HCT116 (cell line): ENCODE results near the gene PRKAB2. TPM values are rescaled to one million over a fixed set of nuclear protein-coding genes. Genes with fewer than 3 reads are reported as not detected.
A peak's percentile ranks its signal among the peaks of the same experiment; 100 is the strongest.

Experiments used
- ATAC-seq: fragments of 200-7000 bp; cut with Tn5 transposase; 2 replicates; pipeline ENCODE4 v1.9.1; 2020; ENCODE audit warnings: mild to moderate bottlenecking, moderate library complexity
- BruUV-seq: library from RNA; stranded (reverse); fragments of 400-500 nt; replicated peaks from 2 replicates; lab custom pipeline; 2021; lab: Mats Ljungman, UMichigan
- CTCF ChIA-PET: fragments of 300-600 bp; sonication (Branson Sonifier 250); formaldehyde crosslinking; loops from one replicate; lab custom pipeline; 2021; ENCODE audit warnings: antibody characterized with exemption; lab: Charles Lee
- POLR2A ChIA-PET: fragments of 300-600, 350-600 bp; sonication (Branson Sonifier 250); formaldehyde crosslinking; loops from one replicate; lab custom pipeline; 2021; ENCODE audit warnings: antibody characterized with exemption; lab: Charles Lee
- RAD21 ChIA-PET, 2 experiments: fragments of 300-600 bp; sonication (Branson Sonifier 250); formaldehyde crosslinking; loops; one replicate each; lab custom pipeline; 2023; ENCODE audit warnings: low total read pairs in 2 of 2; ENCODE audit not compliant: uncharacterized antibody in 2 of 2, unreplicated experiment in 2 of 2, low non-redundant PET in 1 of 2; lab: Charles Lee
- DNase-seq: peaks from one replicate; pipeline ENCODE4 v3.0.0-alpha.2; 2010; ENCODE audit warnings: low read depth, low spot score
- H2AFZ ChIP-seq: fragments of 200-600 bp; shearing (Covaris generic), sonication (generic); 2 replicates; pipeline ENCODE4 v1.6.1; 2017; ENCODE audit warnings: low read depth, mixed run types, mixed read lengths, antibody characterized with exemption, low read length; ENCODE audit not compliant: poor library complexity, severe bottlenecking
- H3K27ac ChIP-seq: 2 replicates; pipeline ENCODE4 v1.5.1; 2012; ENCODE audit warnings: low read depth, low read length
- H3K27me3 ChIP-seq: fragments of 200-600 bp; sonication (generic); 2 replicates; pipeline ENCODE4 v1.6.1; 2016; ENCODE audit warnings: mixed run types, low read length, mixed read lengths; ENCODE audit not compliant: insufficient read depth
- H3K36me3 ChIP-seq, 2 experiments: fragments of 200-500 bp in 1 of 2; fragments of 200-600 bp in 1 of 2; sonication (Bioruptor generic) in 1 of 2; sonication (generic) in 1 of 2; 2 replicates each; pipeline versions ENCODE4 v1.5.1 to v1.6.1; 2014 to 2016; ENCODE audit warnings: low read length in 2 of 2, inconsistent platforms in 1 of 2, mixed read lengths in 1 of 2, mixed run types in 1 of 2; ENCODE audit not compliant: insufficient read depth in 2 of 2, control insufficient read depth in 1 of 2
- H3K4me1 ChIP-seq, 2 experiments: fragments of 200-600 bp in 1 of 2; sonication (generic) in 1 of 2; 2 replicates each; pipeline versions ENCODE4 v1.5.1 to v1.6.1; 2012 to 2017; ENCODE audit warnings: low read length in 2 of 2, inconsistent platforms in 1 of 2, mild to moderate bottlenecking in 1 of 2, mixed read lengths in 1 of 2, mixed run types in 1 of 2, moderate library complexity in 1 of 2; ENCODE audit not compliant: insufficient read depth in 2 of 2, control insufficient read depth in 1 of 2
- H3K4me2 ChIP-seq: fragments of 200-600 bp; sonication (generic); 2 replicates; pipeline ENCODE4 v1.6.1; 2017; ENCODE audit warnings: mixed run types, low read length, mixed read lengths
- H3K4me3 ChIP-seq, 2 experiments: fragments of 200-600 bp in 1 of 2; sonication (generic) in 1 of 2; replicated peaks in 1 of 2; 2 replicates each; pipeline ENCODE4 v1.5.1; 2011 to 2016; ENCODE audit warnings: low read length in 2 of 2, control low read depth in 1 of 2, low read depth in 1 of 2, mild to moderate bottlenecking in 1 of 2, mixed read lengths in 1 of 2, mixed run types in 1 of 2
- H3K79me2 ChIP-seq: fragments of 200-600 bp; sonication (generic); 2 replicates; pipeline ENCODE4 v1.6.1; 2017; ENCODE audit warnings: mild to moderate bottlenecking, mixed run types, low read length, moderate library complexity, mixed read lengths; ENCODE audit not compliant: insufficient read depth
- H3K9ac ChIP-seq: fragments of 200-600 bp; sonication (generic); 2 replicates; pipeline ENCODE4 v1.6.1; 2016; ENCODE audit warnings: low read length, mixed read lengths
- H3K9me2 ChIP-seq: fragments of 200-600 bp; sonication (generic), shearing (Covaris generic); 2 replicates; pipeline ENCODE4 v1.6.1; 2017; ENCODE audit warnings: mixed run types, mild to moderate bottlenecking, moderate library complexity; ENCODE audit not compliant: insufficient read depth
- H3K9me3 ChIP-seq, 2 experiments: fragments of 200-500 bp in 1 of 2; fragments of 200-600 bp in 1 of 2; sonication (Bioruptor generic) in 1 of 2; sonication (generic) in 1 of 2; 2 replicates each; pipeline ENCODE4 v1.6.1; 2014 to 2017; ENCODE audit warnings: low read length in 2 of 2, mixed read lengths in 2 of 2, inconsistent platforms in 1 of 2, low read depth in 1 of 2, mild to moderate bottlenecking in 1 of 2, mixed run types in 1 of 2, moderate library complexity in 1 of 2; ENCODE audit not compliant: control insufficient read depth in 1 of 2, insufficient read depth in 1 of 2
- H4K20me1 ChIP-seq: fragments of 200-600 bp; sonication (generic), shearing (Covaris generic); 2 replicates; pipeline ENCODE4 v1.6.1; 2017; ENCODE audit warnings: mixed run types, mild to moderate bottlenecking, moderate library complexity; ENCODE audit not compliant: insufficient read depth
- ATF3 ChIP-seq: IDR thresholded peaks from 2 replicates; pipeline ENCODE4 v1.6.1; 2012
- ELF1 ChIP-seq: IDR thresholded peaks from 2 replicates; pipeline ENCODE4 v1.6.1; 2012; ENCODE audit warnings: low read depth, borderline replicate concordance
- EZH2 ChIP-seq: fragments of 200-600 bp; sonication (generic); IDR thresholded peaks from 2 replicates; pipeline ENCODE4 v1.6.1; 2017; ENCODE audit warnings: antibody characterized with exemption, mixed run types
- POLR2AphosphoS5 ChIP-seq: IDR thresholded peaks from 2 replicates; pipeline ENCODE4 v1.6.1; 2011; ENCODE audit warnings: mild to moderate bottlenecking, low read depth, low read length, moderate library complexity
- RAD21 ChIP-seq: IDR thresholded peaks from 2 replicates; pipeline ENCODE4 v1.6.1; 2012; ENCODE audit warnings: low read depth, mild to moderate bottlenecking
- REST ChIP-seq: IDR thresholded peaks from 2 replicates; pipeline ENCODE4 v1.6.1; 2012; ENCODE audit warnings: low read depth
- SP1 ChIP-seq: IDR thresholded peaks from 2 replicates; pipeline ENCODE4 v1.6.1; 2012; ENCODE audit warnings: low read depth
- TCF7L2 ChIP-seq: IDR thresholded peaks from 2 replicates; pipeline ENCODE4 v1.7.0; 2011; ENCODE audit warnings: borderline replicate concordance, inconsistent platforms; ENCODE audit not compliant: insufficient read depth, insufficient read length; ENCODE audit errors: extremely low read depth
- ZNF274 ChIP-seq: fragments of 200-500 bp; sonication (Bioruptor generic); IDR thresholded peaks from 2 replicates; pipeline ENCODE4 v1.6.1; 2014; ENCODE audit warnings: mild to moderate bottlenecking, low read depth, low read length, inconsistent platforms
- intact Hi-C: fragments of 100-400 bp; cut with micrococcal nuclease; formaldehyde crosslinking; loops from 2 replicates; pipeline ENCODE4 v1.10.0; 2022
- total RNA-seq: library from RNA; stranded (reverse); gene quantifications from one replicate; pipeline ENCODE4 v1.2.1, GENCODE V29; 2021; ENCODE audit not compliant: unreplicated experiment

The PRKAB2 gene
- total RNA-seq, 1 experiment from 2014 or later = 10.9 TPM

GRCh38 chr1:147172168-147173016 lies at the start of gene PRKAB2 (continued):
- TF ChIP-seq SP1 (peak; percentile 88), REST (no peak), TCF7L2 (peak; percentile 21)

- Histone ChIP-seq H3K9me2 (no peaks in the 10 kb centered on the region), H3K9ac (no peak overlapping the region), H3K27ac (no peak overlapping the region), H4K20me1 (no peaks in the 10 kb centered on the region), H2AFZ (no peak overlapping the region), H3K9me3 (no peaks in the 10 kb centered on the region), H3K4me3 (no peak overlapping the region)
- RAD21 ChIA-PET = no interaction called here
- no TSS peak for BruUV-seq
- TF ChIP-seq ATF3 (no peak), RAD21 (no peak), ELF1 (no peak), SP1 (no peak), ZNF274 (no peak), POLR2AphosphoS5 (no peak), EZH2 (no peak)
- TF ChIP-seq, all 23 proteins: peak for 0
- ATAC-seq (no peak), DNase-seq (no peak)
- intact Hi-C loops = no loop called here
- Histone ChIP-seq H3K4me2 (no peak overlapping the region), H3K79me2 (no peaks in the 10 kb centered on the region), H3K4me1 (0 out of 4 replicates have a peak, but pooled peaks cover 0 to 3% of the 10 kb centered on the region in 2 experiments), H3K36me3 (no peaks in the 10 kb centered on the region), H3K27me3 (no peaks in the 10 kb centered on the region)
- ChIA-PET POLR2A (no interaction called here), CTCF (no interaction called here)
These were observed 46.3 kb upstream of the PRKAB2 start for GRCh38 chr1:147218606-147219005.
